ENCODE data around the gene PTRH2.
"Not testable (repeated sequence)": the region's sequence is repeated elsewhere in the genome, so short reads cannot be mapped to it uniquely, and the experiment has no call there.

PTRH2 gene

GRCh38 chr17:59669411-59669810, 37.8 kb downstream of the PTRH2 start:
- no peak for DNase-seq (ENCODE audit: low read depth in 2 of 2)

- no peak for DNase-seq (ENCODE audit: low read depth in 2 of 2)
These were observed 38.4 kb downstream of the PTRH2 start for GRCh38 chr17:59668816-59669215.

DNA sequence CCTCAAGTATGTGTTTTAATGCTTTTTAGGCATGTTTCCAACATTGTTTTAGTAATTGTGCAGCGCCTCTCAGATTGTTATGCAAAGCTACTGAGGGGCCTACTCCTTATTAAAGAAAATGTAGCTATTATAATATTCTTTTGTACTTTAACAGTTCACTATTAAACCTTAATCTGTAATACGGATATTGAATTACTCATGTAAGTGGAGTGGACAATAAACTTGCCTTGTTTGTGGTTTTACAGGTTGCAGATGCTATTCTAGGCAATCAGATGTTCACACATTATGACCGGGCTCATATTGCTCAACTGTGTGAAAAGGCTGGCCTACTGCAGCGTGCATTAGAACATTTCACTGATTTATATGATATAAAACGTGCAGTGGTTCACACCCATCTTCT, 41.0 kb downstream of the PTRH2 start:
- no peak for DNase-seq (ENCODE audit: low read depth in 2 of 2)

GRCh38 chr17:59656624-59657023, 50.6 kb downstream of the PTRH2 start:
- not testable (repeated sequence) for DNase-seq (ENCODE audit: low read depth in 2 of 2)

- no peak for DNase-seq (ENCODE audit: low read depth in 2 of 2)
These were observed 55.1 kb downstream of the PTRH2 start for GRCh38 chr17:59652119-59652518.

- DNase-seq (ENCODE audit: low read depth in 2 of 2), result no peak
These were observed 55.9 kb downstream of the PTRH2 start for GRCh38 chr17:59651346-59651745.

- no peak for DNase-seq (ENCODE audit: low read depth in 2 of 2)
These were observed 56.6 kb downstream of the PTRH2 start for GRCh38 chr17:59650642-59651041.

GRCh38 chr17:59649886-59650285, 57.3 kb downstream of the PTRH2 start:
- DNase-seq (ENCODE audit: low read depth in 2 of 2), result no peak
